Subcutaneous abdominal adipose tissue (tissue), 5 donors: ENCODE measurements around the gene DEFB128.

Source experiments
- H3K27ac ChIP-seq: one replicate; pipeline ENCODE4 v1.7.0; 2013; ENCODE audit warnings: low read depth, mild to moderate bottlenecking, inconsistent platforms, low read length, moderate library complexity
- H3K27me3 ChIP-seq, 5 donors: one replicate each; pipeline ENCODE4 v1.7.0; 2013; ENCODE audit warnings: low read length in 5 of 5, inconsistent platforms in 1 of 5; ENCODE audit not compliant: control insufficient read depth in 5 of 5, insufficient read depth in 4 of 5
- H3K36me3 ChIP-seq, 5 donors: one replicate each; pipeline ENCODE4 v1.7.0; 2013; ENCODE audit warnings: low read length in 5 of 5; ENCODE audit not compliant: control insufficient read depth in 5 of 5, insufficient read depth in 5 of 5
- H3K4me1 ChIP-seq, 5 donors: one replicate each; pipeline ENCODE4 v1.7.0; 2013; ENCODE audit warnings: low read length in 5 of 5, mild to moderate bottlenecking in 3 of 5, moderate library complexity in 1 of 5; ENCODE audit not compliant: control insufficient read depth in 5 of 5, insufficient read depth in 5 of 5
- H3K4me3 ChIP-seq, 5 donors: one replicate each; pipeline ENCODE4 v1.7.0; 2013; ENCODE audit warnings: low read length in 5 of 5, low read depth in 1 of 5
- H3K9ac ChIP-seq, 5 donors: one replicate each; pipeline ENCODE4 v1.7.0; 2013; ENCODE audit warnings: low read length in 5 of 5, mild to moderate bottlenecking in 4 of 5, moderate library complexity in 3 of 5
- H3K9me3 ChIP-seq, 5 donors: one replicate each; pipeline ENCODE4 v1.7.0; 2013; ENCODE audit warnings: low read length in 5 of 5; ENCODE audit not compliant: control insufficient read depth in 5 of 5
- donor health status: healthy.
- donor health status: healthy.
- donor health status: healthy.
- donor health status: healthy.
- donor health status: healthy.

Gene DEFB128

GRCh38 chr20:164618-165017, 24.9 kb downstream of the DEFB128 start:
- Histone ChIP-seq H3K9ac (no peak overlapping the region), H3K36me3 (no peaks in the 10 kb centered on the region), H3K4me3 (no peak overlapping the region), H3K27me3 (peaks cover 0 to 2% (median 0%) of the 10 kb centered on the region in 5 donors), H3K4me1 (no peaks in the 10 kb centered on the region), H3K9me3 (no peaks in the 10 kb centered on the region), H3K27ac (no peak overlapping the region)

- Histone ChIP-seq H3K36me3 (no peaks in the 10 kb centered on the region), H3K9me3 (no peaks in the 10 kb centered on the region), H3K4me3 (no peak within 1 kb of the TSS), H3K27me3 (peaks cover 0 to 4% (median 2%) of the 10 kb centered on the region in 5 donors), H3K9ac (no peak within 1 kb of the TSS), H3K27ac (no peak within 1 kb of the TSS), H3K4me1 (no peaks in the 10 kb centered on the region)
These were observed 32.4 kb downstream of the DEFB128 start, which contains the start of gene DEFB127 for GRCh38 chr20:157154-157553. Gene DEFB127, plus strand, starts transcription at chr20:157454. Its CDS starts 91 bp downstream, at chr20:157545.

GRCh38 chr20:152131-152530, 37.4 kb downstream of the DEFB128 start:
- no peak overlapping the region for H3K4me3 ChIP-seq
- no peak overlapping the region for H3K9ac ChIP-seq
- peaks cover 0 to 3% (median 0%) of the 10 kb centered on the region in 5 donors for H3K27me3 ChIP-seq
- no peaks in the 10 kb centered on the region for H3K4me1 ChIP-seq
- H3K9me3 ChIP-seq: no peaks in the 10 kb centered on the region
- no peaks in the 10 kb centered on the region for H3K36me3 ChIP-seq
- no peak overlapping the region for H3K27ac ChIP-seq

DNA sequence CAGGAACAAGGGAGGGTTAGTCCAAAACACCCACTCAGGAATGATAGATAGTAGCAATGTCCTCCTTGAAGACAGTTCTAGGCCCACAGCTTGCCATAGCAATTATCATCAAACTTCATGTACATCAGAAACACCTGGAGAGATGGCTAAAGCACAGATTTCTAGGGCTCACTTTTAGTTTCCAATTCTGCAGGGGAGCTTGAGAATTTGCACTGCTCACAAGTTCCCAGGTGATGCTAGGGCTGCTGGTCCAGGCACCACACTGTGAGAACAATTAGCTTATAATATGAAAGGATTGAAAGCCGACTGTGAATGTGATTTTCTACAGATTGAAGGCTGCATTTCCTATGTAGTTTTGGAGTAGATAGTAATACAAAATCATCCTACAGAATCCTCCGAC, 43.6 kb downstream of the DEFB128 start:
- Histone ChIP-seq H3K4me1 (no peaks in the 10 kb centered on the region), H3K36me3 (no peaks in the 10 kb centered on the region), H3K9me3 (no peaks in the 10 kb centered on the region), H3K27ac (no peak overlapping the region), H3K4me3 (no peak overlapping the region), H3K27me3 (peaks cover 2 to 6% (median 5%) of the 10 kb centered on the region in 5 donors), H3K9ac (no peak overlapping the region)

DNA sequence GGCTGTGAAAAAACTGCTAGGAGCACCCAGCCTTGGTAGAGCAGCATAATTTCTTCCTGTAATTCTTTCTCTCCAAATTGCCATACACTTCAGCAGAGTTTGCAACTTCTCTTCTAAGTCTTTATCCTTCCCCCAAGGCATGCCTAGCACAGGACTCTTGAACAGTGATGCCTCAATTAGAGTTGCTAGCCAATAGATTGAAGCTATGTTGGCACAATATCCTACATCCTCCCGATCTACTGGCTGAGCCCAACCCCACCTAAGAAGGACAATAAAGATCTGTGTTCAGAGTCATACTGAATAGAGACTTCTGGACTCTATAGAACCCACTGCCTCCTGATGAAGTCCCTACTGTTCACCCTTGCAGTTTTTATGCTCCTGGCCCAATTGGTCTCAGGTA, 47.2 kb downstream of the DEFB128 start, which contains the start of gene DEFB126:
DEFB126 (plus strand) TSS at position 301 of the 400 bp plus-strand sequence; CDS start at position 340, 39 bp downstream.
- H3K9ac ChIP-seq: no peak within 1 kb of the TSS
- peaks cover 2 to 13% (median 3%) of the 10 kb centered on the region in 5 donors for H3K27me3 ChIP-seq
- peaks cover 0 to 5% (median 0%) of the 10 kb centered on the region in 5 donors for H3K9me3 ChIP-seq
- H3K4me1 ChIP-seq: no peaks in the 10 kb centered on the region
- no peak within 1 kb of the TSS for H3K27ac ChIP-seq
- no peak within 1 kb of the TSS for H3K4me3 ChIP-seq
- H3K36me3 ChIP-seq: no peaks in the 10 kb centered on the region
